ENCODE measurements around the gene TRAPPC10. TPM values are rescaled to one million over a fixed set of nuclear protein-coding genes. Genes with fewer than 3 reads are reported as not detected.

TRAPPC10 gene
- total RNA-seq, 1 donor: 25.3 TPM

DNA sequence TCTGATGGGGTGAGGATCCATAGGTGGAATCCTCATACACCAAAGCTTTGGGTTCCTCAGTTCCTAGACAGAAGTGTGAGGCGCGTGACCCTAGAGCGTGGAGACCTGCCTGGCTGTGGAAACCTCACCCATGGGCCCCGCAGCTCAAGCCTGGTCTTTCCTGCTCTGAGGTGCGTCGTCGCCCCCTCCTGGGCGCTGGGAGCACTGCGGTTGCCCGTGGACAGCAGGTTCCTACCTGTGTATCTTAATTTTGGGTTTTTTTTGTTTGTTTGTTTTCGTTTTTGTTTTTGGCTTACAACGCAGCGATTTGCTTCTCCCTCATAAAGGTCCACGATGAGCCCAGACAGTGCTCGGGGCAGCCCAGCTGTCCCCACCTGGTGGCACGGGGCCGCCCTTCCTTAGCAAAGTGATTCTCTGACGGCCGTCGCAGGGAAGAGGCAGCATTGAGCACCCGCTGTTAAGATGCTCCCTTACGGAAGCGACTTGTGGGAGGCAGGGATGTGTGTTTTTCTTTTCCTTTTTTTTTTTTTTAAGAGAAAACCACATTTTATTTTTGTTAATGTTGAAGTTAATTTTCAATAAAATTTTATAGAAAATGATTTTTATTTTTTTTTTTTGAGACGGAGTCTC lies 36.5 kb upstream of the TRAPPC10 start:
- DNase-seq (ENCODE audit: low read depth): peak; percentile 67
- TF ChIP-seq, protein P1, sequence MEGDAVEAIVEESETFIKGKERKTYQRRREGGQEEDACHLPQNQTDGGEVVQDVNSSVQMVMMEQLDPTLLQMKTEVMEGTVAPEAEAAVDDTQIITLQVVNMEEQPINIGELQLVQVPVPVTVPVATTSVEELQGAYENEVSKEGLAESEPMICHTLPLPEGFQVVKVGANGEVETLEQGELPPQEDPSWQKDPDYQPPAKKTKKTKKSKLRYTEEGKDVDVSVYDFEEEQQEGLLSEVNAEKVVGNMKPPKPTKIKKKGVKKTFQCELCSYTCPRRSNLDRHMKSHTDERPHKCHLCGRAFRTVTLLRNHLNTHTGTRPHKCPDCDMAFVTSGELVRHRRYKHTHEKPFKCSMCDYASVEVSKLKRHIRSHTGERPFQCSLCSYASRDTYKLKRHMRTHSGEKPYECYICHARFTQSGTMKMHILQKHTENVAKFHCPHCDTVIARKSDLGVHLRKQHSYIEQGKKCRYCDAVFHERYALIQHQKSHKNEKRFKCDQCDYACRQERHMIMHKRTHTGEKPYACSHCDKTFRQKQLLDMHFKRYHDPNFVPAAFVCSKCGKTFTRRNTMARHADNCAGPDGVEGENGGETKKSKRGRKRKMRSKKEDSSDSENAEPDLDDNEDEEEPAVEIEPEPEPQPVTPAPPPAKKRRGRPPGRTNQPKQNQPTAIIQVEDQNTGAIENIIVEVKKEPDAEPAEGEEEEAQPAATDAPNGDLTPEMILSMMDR (IDR thresholded peaks at IDR 0.05; ENCODE audit: insufficient read depth, low read length): peak; percentile 97
- no peak overlapping the region for H3K4me3 ChIP-seq (ENCODE audit: low read depth, low read length)

DNA sequence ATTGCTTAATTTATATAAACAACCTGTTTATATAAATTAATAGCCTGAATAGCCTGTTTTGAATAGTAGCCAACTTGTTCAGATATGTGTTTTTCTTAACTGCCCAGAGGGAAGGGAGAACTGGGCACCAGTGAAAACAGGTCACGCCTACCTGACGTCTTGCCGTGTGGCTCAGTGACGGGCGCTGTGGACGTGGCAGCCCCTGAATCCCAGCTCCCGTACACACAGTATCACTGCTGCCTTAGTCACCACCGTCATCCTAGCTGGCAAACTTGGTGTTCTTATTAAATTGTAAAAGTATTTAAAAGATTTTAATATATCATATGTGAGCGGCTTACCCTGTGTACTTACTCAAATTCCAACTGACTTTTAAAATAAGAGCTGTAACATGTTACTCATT lies 35.4 kb upstream of the TRAPPC10 start:
- no peak overlapping the region for H3K4me3 ChIP-seq (ENCODE audit: low read depth, low read length)
- no peak for DNase-seq (ENCODE audit: low read depth)
- TF ChIP-seq, protein P1 (IDR thresholded peaks at IDR 0.05; ENCODE audit: insufficient read depth, low read length): no peak

DNA sequence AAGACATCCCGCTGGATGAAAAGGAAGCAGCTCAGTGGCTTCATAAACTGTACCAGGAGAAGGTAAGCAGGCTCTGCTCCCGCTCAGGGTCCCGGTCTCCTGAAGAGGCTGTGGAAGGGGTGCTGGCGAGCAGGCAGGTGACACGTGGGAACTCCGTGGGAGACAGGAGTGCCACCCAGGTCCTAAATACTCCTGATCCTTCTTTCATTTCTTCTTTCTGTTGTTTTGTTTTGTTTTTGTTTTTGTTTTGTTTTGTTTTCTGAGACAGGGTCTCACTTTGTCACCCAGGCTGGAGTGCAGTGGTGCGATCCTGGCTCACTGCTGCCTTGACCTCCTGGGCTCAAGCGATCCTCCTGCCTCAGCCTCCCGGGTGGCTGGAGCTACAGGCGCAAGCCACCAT lies 34.0 kb upstream of the TRAPPC10 start:
- no peak overlapping the region for H3K4me3 ChIP-seq (ENCODE audit: low read depth, low read length)
- no peak for DNase-seq (ENCODE audit: low read depth)
- TF ChIP-seq, protein P1 (IDR thresholded peaks at IDR 0.05; ENCODE audit: insufficient read depth, low read length): no peak

DNA sequence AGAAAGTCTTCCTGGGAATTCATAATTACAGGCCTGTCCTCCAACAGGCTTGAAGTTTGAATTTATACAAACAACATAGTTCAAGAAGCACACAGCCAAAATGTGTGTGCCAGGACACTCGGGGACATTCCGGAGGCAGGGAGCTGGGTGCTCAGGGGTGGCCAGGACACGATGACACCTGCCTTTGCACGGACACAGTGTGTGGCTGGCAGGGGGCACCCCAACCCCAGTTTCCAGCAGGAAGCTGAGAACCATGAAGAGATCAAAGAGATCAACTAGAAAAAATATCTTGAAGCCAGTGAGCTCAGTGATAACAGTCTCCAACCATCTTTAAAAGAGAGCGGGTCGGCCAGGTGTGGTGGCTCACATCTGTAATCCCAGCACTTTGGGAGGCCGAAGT lies 32.5 kb upstream of the TRAPPC10 start:
- no peak for DNase-seq (ENCODE audit: low read depth)
- TF ChIP-seq, protein P1 (IDR thresholded peaks at IDR 0.05; ENCODE audit: insufficient read depth, low read length): no peak
- H3K4me3 ChIP-seq (ENCODE audit: low read depth, low read length): no peak overlapping the region

DNA sequence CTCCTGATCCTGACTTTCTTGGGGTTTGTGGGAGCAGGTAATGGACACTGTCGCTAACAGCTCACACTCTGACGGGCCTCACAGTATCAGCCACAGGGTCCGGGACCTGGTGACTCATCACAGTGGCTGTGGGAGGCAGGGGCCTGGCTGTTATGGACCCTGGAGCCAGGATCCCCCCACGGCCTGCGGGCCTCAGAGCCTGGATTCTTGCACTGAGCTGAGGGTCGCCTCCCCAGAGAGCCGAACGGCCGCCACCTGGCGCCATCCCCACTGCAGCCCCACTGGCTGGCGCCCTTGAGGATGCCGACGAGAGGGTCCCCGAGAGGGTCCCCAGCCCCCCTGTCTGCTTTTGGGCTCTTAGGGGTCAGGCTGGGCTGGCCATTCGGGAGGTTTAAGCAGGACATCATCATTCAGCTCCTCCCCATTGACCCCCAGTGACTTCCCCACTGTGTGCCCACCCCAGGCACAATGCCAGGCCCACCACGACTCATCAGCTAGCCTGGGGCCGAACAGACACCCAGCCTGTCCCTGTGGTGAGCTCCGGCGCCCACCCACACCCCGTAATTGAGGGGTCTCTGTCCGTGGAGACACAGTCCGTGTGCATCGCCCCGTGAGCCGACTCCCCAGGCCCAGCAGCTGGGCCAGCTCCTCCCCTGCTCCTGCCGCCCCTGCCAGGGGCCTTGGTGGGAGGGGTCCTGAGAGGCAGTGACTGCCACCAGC lies 30.8 kb upstream of the TRAPPC10 start:
- DNase-seq (ENCODE audit: low read depth): no peak
- TF ChIP-seq, protein P1 (IDR thresholded peaks at IDR 0.05; ENCODE audit: insufficient read depth, low read length): no peak
- no peak overlapping the region for H3K4me3 ChIP-seq (ENCODE audit: low read depth, low read length)

DNA sequence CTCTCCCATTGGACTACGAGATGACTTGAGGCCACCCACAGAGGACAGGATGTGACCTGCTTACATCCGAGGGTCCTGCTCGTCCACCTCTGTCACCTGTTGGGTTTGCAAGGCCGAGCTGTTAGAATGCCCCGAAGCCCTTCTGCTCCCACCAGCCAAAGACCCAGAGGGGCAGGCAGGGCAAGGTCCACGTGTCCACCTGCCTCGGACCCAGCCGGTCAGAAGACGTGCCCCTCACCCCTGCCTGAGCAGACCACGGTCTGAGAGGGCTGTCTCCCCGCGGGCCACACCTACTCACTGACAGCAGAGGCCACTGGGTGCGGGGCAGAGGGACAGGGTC lies 30.3 kb upstream of the TRAPPC10 start:
- no peak for DNase-seq (ENCODE audit: low read depth)
- TF ChIP-seq, protein P1 (IDR thresholded peaks at IDR 0.05; ENCODE audit: insufficient read depth, low read length): no peak
- no peak overlapping the region for H3K4me3 ChIP-seq (ENCODE audit: low read depth, low read length)

All from fibroblast of the aortic adventitia (primary cell).